Stimulated activated effector memory CD8-positive, alpha-beta T cell treated with anti-CD3 and anti-CD28 coated beads, Interleukin-12 subunit alpha, Interleukin-12 subunit beta, amount 100 ng/mL, for 72 hours (primary cell): ENCODE measurements around the gene TBC1D22A.

ENCODE experiments used
- ATAC-seq: fragments of 150-1000 bp; cut with Tn5 transposase; 2 replicates; pipeline ENCODE4 v1.10.0; 2021
- DNase-seq, 2 donors: peaks; one replicate each; pipeline ENCODE4 v3.0.0; 2021 to 2022; ENCODE audit warnings: low spot score in 2 of 2
- H3K27ac Mint-ChIP-seq: one replicate; pipeline ENCODE4 v1.8.0; 2022; ENCODE audit warnings: mild to moderate bottlenecking, mixed read lengths
- H3K36me3 Mint-ChIP-seq: one replicate; pipeline ENCODE4 v1.8.0; 2022; ENCODE audit warnings: mild to moderate bottlenecking, mixed read lengths
- H3K4me1 Mint-ChIP-seq: one replicate; pipeline ENCODE4 v1.8.0; 2022; ENCODE audit warnings: mixed read lengths
- H3K4me3 Mint-ChIP-seq: one replicate; pipeline ENCODE4 v1.8.0; 2022; ENCODE audit warnings: mild to moderate bottlenecking, mixed read lengths
- H3K9me3 Mint-ChIP-seq: one replicate; pipeline ENCODE4 v1.8.0; 2022; ENCODE audit warnings: mixed read lengths

TBC1D22A gene

GRCh38 chr22:47124961-47125360 is 362.5 kb downstream of the TBC1D22A start:
- Mint-ChIP-seq H3K27ac (no peak overlapping the region), H3K36me3 (peaks cover 7% of the 10 kb centered on the region), H3K4me3 (no peak overlapping the region), H3K4me1 (peaks cover 18% of the 10 kb centered on the region), H3K9me3 (no peaks in the 10 kb centered on the region)
- no peak for ATAC-seq
- DNase-seq = no peak

DNA sequence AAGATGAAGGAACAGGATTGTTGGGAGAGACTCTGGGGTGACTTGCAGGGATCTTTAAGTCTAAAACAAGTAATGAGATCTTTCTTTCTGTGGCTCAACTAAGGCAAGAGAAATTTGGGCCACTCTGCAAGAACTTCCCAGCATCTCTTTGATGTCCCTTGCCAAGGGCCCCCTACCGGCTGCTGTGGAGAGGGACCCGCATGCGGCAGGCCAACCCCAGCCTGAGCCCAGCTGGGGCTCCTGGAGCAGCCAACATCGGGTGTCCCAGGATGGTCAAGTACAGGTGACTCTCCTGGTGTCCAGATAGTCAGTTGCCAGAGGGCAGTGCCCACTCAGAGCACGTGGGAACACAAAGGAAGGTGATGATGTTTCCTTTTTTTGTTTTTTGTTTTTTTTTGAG is 363.2 kb downstream of the TBC1D22A start:
- Mint-ChIP-seq H3K27ac (no peak overlapping the region), H3K4me1 (peaks cover 18% of the 10 kb centered on the region), H3K9me3 (no peaks in the 10 kb centered on the region), H3K4me3 (no peak overlapping the region), H3K36me3 (peaks cover 6% of the 10 kb centered on the region)
- DNase-seq (no peak), ATAC-seq (no peak)

- H3K27ac Mint-ChIP-seq = peak overlapping the region; percentile 60
Observed at GRCh38 chr22:47126344-47126811, 363.9 kb downstream of the TBC1D22A start.

DNA sequence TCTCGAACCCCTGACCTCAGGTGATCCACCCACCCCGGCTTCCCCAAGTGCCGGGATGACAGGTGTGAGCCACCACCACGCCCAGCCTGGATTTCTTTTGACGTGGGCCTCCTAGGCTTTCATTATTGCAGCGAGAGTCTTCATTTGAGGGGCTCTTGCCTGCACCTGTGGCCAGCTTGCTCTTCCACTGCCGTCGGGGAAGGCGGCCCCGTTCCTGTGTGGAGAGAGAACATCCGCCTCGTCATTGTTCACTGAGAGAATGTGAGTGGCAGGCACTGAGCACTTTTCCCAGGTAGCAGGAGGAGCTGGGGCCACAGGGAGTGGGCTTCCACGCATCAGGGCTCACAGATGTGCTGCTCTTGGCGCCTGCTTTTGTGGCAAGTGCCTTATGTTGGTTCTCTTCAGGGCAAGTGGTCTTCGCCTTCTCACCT is 365.0 kb downstream of the TBC1D22A start:
- ATAC-seq (no peak), DNase-seq (no peak)
- Mint-ChIP-seq H3K4me1 (peaks cover 18% of the 10 kb centered on the region), H3K36me3 (no peaks in the 10 kb centered on the region), H3K4me3 (no peak overlapping the region), H3K27ac (no peak overlapping the region), H3K9me3 (no peaks in the 10 kb centered on the region)

More at GRCh38 chr22:47126344-47126811, 363.9 kb downstream of the TBC1D22A start:
- DNase-seq (no peak), ATAC-seq (no peak)
- Mint-ChIP-seq H3K36me3 (no peaks in the 10 kb centered on the region), H3K4me3 (no peak overlapping the region), H3K9me3 (no peaks in the 10 kb centered on the region), H3K4me1 (peaks cover 18% of the 10 kb centered on the region)

DNA sequence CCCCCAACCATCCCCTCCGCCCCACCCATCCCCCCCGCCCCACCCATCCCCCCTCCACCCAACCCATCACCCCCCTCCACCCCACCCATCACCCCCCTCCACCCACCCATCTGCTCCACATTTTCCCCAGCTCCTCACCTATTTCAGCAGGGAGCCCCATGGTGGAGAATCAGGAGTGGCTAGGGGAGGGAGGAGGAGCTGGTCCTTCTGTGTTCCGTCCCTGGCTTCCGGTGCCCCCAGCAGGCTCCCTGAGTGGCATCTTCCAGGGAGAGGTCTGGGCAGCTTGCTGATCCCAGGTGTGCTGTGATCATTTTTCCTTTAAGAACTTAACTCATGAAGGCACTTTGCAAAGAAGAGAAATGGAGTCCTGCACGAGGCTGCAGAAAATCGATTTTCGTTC is 365.8 kb downstream of the TBC1D22A start:
- Mint-ChIP-seq H3K9me3 (no peaks in the 10 kb centered on the region), H3K36me3 (no peaks in the 10 kb centered on the region), H3K4me3 (no peak overlapping the region), H3K27ac (peak overlapping the region; percentile 23), H3K4me1 (peaks cover 18% of the 10 kb centered on the region)
- DNase-seq (no peak), ATAC-seq (no peak)

- Mint-ChIP-seq H3K4me1 (peaks cover 14% of the 10 kb centered on the region), H3K4me3 (no peak overlapping the region), H3K36me3 (no peaks in the 10 kb centered on the region), H3K9me3 (no peaks in the 10 kb centered on the region), H3K27ac (peak overlapping the region; percentile 23)
- no peak for ATAC-seq
- no peak for DNase-seq
Observed at GRCh38 chr22:47128622-47129215, 366.3 kb downstream of the TBC1D22A start.

DNA sequence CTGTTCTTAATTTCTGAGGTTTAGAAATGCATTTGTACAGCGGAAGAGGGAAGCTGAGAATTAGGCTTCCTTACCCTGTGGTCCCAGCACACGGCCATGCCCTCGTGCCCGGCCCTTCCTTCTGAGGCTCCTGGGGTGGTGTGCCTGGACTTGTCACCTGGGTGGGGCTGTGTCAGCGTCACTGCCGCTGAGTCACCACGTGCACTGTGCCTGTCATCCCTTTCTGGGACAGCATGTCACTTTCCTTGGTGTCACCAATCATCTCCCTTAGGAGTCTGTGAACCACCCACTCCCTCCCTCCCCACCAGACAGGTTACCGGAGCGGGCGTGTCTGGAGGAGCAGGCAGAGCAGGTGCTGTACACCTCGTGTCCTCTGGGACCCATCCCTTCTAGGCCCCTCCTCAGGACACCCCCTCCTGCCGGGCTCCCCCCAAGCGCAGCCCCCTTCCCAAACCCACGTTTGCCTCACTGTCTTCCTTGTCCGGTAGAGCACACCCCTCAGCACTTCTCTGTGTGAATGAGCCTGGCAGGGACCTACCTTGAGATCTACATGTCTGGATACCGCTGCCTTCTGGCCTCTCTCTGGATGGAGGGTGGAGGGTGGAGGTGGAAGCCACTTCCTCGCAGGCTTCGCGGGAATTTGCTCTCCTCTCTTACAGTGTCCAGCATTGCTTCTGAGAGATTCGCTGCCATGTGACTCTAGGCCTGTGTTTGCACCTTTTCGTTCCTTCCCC is 367.6 kb downstream of the TBC1D22A start:
- DNase-seq = no peak
- Mint-ChIP-seq H3K36me3 (no peaks in the 10 kb centered on the region), H3K4me1 (peaks cover 7% of the 10 kb centered on the region), H3K27ac (no peak overlapping the region), H3K4me3 (peak overlapping the region; percentile 13), H3K9me3 (no peaks in the 10 kb centered on the region)
- ATAC-seq = peak; percentile 75

GRCh38 chr22:47130883-47131631 is 368.6 kb downstream of the TBC1D22A start:
- DNase-seq = no peak
- peaks cover 15% of the 10 kb centered on the region for H3K4me1 Mint-ChIP-seq
- H3K27ac Mint-ChIP-seq = no peak overlapping the region
- H3K4me3 Mint-ChIP-seq = no peak overlapping the region
- H3K9me3 Mint-ChIP-seq = no peaks in the 10 kb centered on the region
- peaks cover 7% of the 10 kb centered on the region for H3K36me3 Mint-ChIP-seq
- no peak for ATAC-seq

- Mint-ChIP-seq H3K36me3 (peaks cover 7% of the 10 kb centered on the region), H3K4me1 (peaks cover 8% of the 10 kb centered on the region), H3K9me3 (no peaks in the 10 kb centered on the region), H3K4me3 (no peak overlapping the region), H3K27ac (no peak overlapping the region)
- no peak for DNase-seq
- ATAC-seq = no peak
Observed at GRCh38 chr22:47131632-47132427, 369.4 kb downstream of the TBC1D22A start.

- H3K4me1 Mint-ChIP-seq = peaks cover 10% of the 10 kb centered on the region
- ATAC-seq (no peak), DNase-seq (no peak)
- H3K9me3 Mint-ChIP-seq = no peaks in the 10 kb centered on the region
- no peak overlapping the region for H3K27ac Mint-ChIP-seq
- H3K36me3 Mint-ChIP-seq = peaks cover 7% of the 10 kb centered on the region
- no peak overlapping the region for H3K4me3 Mint-ChIP-seq
Observed at GRCh38 chr22:47132428-47132825, 370.0 kb downstream of the TBC1D22A start.

- H3K4me3 Mint-ChIP-seq = no peak overlapping the region
- peaks cover 13% of the 10 kb centered on the region for H3K4me1 Mint-ChIP-seq
- H3K36me3 Mint-ChIP-seq = peaks cover 7% of the 10 kb centered on the region
- no peaks in the 10 kb centered on the region for H3K9me3 Mint-ChIP-seq
- ATAC-seq = no peak
- DNase-seq = no peak
- H3K27ac Mint-ChIP-seq = peak overlapping the region; percentile 52
Observed at GRCh38 chr22:47133061-47133969, 370.9 kb downstream of the TBC1D22A start.

DNA sequence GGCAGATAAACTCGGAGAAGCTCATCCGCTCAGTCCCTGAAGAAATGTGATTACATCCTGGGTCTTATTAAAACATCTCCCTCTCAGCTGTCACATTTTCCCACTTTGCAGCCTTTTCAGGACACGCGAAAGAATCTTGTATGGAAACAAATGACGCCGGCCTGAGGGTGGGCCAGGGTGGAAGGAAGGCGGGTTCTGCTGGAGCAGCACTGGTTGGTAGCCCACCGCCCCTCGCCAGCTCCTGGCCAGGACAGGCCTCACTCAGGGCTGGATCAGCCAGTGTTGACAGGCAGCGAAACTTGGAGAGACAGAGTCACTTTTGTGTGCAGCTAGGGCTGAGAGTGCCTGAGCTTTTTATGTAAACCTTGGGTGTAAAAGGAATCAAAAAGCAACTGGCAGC is 371.8 kb downstream of the TBC1D22A start:
- Mint-ChIP-seq H3K4me1 (peaks cover 13% of the 10 kb centered on the region), H3K36me3 (peaks cover 7% of the 10 kb centered on the region), H3K9me3 (no peaks in the 10 kb centered on the region), H3K4me3 (no peak overlapping the region), H3K27ac (peak overlapping the region; percentile 52)
- ATAC-seq (no peak), DNase-seq (no peak)

DNA sequence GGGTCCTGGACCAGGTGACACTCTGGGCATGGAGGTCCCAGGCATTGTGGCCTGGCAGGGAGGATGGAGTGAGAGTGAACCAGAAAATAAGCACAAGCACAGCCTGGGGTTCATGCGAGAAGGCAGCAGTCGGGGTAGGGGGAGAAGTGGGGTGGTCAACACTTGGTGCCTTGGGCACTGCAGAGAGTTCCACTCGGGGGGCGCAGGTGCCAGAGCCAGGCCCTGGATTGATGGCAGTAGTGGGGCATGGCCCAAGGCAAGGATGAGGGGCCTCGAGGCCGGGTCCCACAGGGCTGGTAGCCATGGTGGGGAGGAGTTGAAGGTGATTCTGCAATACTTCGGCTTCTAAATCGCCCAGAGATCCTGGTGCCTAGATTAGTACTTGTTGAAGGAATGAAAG is 372.9 kb downstream of the TBC1D22A start:
- H3K4me1 Mint-ChIP-seq = peaks cover 13% of the 10 kb centered on the region
- ATAC-seq (no peak), DNase-seq (no peak)
- H3K27ac Mint-ChIP-seq = no peak overlapping the region
- H3K4me3 Mint-ChIP-seq = no peak overlapping the region
- no peaks in the 10 kb centered on the region for H3K9me3 Mint-ChIP-seq
- peaks cover 11% of the 10 kb centered on the region for H3K36me3 Mint-ChIP-seq

- peaks cover 14% of the 10 kb centered on the region for H3K36me3 Mint-ChIP-seq
Observed at GRCh38 chr22:47136050-47136449, 373.6 kb downstream of the TBC1D22A start.

More at GRCh38 chr22:47136050-47136449, 373.6 kb downstream of the TBC1D22A start:
- H3K4me3 Mint-ChIP-seq = no peak overlapping the region
- ATAC-seq = no peak
- H3K9me3 Mint-ChIP-seq = no peaks in the 10 kb centered on the region
- H3K4me1 Mint-ChIP-seq = peaks cover 13% of the 10 kb centered on the region
- no peak for DNase-seq
- no peak overlapping the region for H3K27ac Mint-ChIP-seq
